HepG2 (cell line): ENCODE measurements around the gene ST3GAL4. TPM values are rescaled to one million over a fixed set of nuclear protein-coding genes. Genes with fewer than 3 reads are reported as not detected.
"Not testable (repeated sequence)": the region's sequence is repeated elsewhere in the genome, so short reads cannot be mapped to it uniquely, and the experiment has no call there.

ENCODE experiments used
- ATAC-seq: fragments of 200-7000 bp; cut with Tn5 transposase; 3 replicates; pipeline ENCODE4 v1.9.1; 2020; ENCODE audit warnings: mild to moderate bottlenecking, moderate library complexity
- BruUV-seq: library from RNA; stranded (reverse); fragments of 400-500 nt; replicated peaks from 2 replicates; lab custom pipeline; 2021; lab: Mats Ljungman, UMichigan
- CTCF ChIA-PET: fragments of 300-600 bp; formaldehyde crosslinking; extraction: SDS; loops from one replicate; lab custom pipeline; 2021; ENCODE audit warnings: low total read pairs, inconsistent platforms, low intra/inter-chr PET ratio; lab: Yijun Ruan, JAX
- POLR2A ChIA-PET: fragments of 350-600 bp; sonication (Branson Sonifier 250); formaldehyde crosslinking; loops from one replicate; lab custom pipeline; 2020; ENCODE audit warnings: antibody characterized with exemption, inconsistent platforms; lab: Yijun Ruan, JAX
- DNase-seq: peaks from one replicate; pipeline ENCODE4 v3.0.0-alpha.2; 2015; ENCODE audit warnings: low spot score
- FAIRE-seq: peaks from 3 replicates; lab custom pipeline; 2011; peaks lifted over from hg19 to GRCh38; lab: Jason Lieb, UNC
- H2AFZ ChIP-seq: one replicate; pipeline ENCODE4 v1.6.1; 2011; ENCODE audit warnings: low read length, inconsistent platforms
- H3K27ac ChIP-seq: fragments of 300-600 bp; 3 replicates; pipeline ENCODE4 v1.8.0; 2011; ENCODE audit warnings: mixed run types, mild to moderate bottlenecking, mixed read lengths, low read length, inconsistent platforms; ENCODE audit not compliant: insufficient read depth; ENCODE audit errors: extremely low read length
- H3K27me3 ChIP-seq, 2 experiments: fragments of 200-600 bp in 1 of 2; 2 replicates in 1 of 2; 3 replicates in 1 of 2; pipeline versions ENCODE4 v1.6.0 to v1.8.0; 2011; ENCODE audit warnings: low read length in 2 of 2, mild to moderate bottlenecking in 2 of 2, moderate library complexity in 2 of 2, inconsistent platforms in 1 of 2; ENCODE audit not compliant: insufficient read depth in 2 of 2, control insufficient read depth in 1 of 2
- H3K36me3 ChIP-seq, 2 experiments: fragments of 200-600 bp in 1 of 2; replicated peaks in 1 of 2; 2 replicates in 1 of 2; 3 replicates in 1 of 2; pipeline versions ENCODE4 v1.5.1 to v1.8.0; 2011; ENCODE audit warnings: low read length in 2 of 2, inconsistent platforms in 1 of 2; ENCODE audit not compliant: insufficient read depth in 2 of 2, control insufficient read depth in 1 of 2
- H3K4me1 ChIP-seq: 2 replicates; pipeline ENCODE4 v1.5.1; 2012; ENCODE audit warnings: low read length, inconsistent platforms; ENCODE audit not compliant: insufficient read depth
- H3K4me2 ChIP-seq: 2 replicates; pipeline ENCODE4 v1.6.0; 2011; ENCODE audit warnings: low read depth, low read length, inconsistent platforms
- H3K4me3 ChIP-seq, 3 experiments: fragments of 200-600 bp in 1 of 3; sonication (generic), shearing (Covaris generic) in 1 of 3; replicated peaks in 1 of 3; 2 replicates each; pipeline ENCODE4 v1.5.1; 2011 to 2016; ENCODE audit warnings: low read length in 3 of 3, inconsistent platforms in 2 of 3, low read depth in 2 of 3, mild to moderate bottlenecking in 2 of 3, control low read depth in 1 of 3, mixed read lengths in 1 of 3; ENCODE audit not compliant: insufficient read depth in 1 of 3
- H3K79me2 ChIP-seq: one replicate; pipeline ENCODE4 v1.6.1; 2011; ENCODE audit warnings: low read length, inconsistent platforms; ENCODE audit not compliant: insufficient read depth
- H3K9ac ChIP-seq: 2 replicates; pipeline ENCODE4 v1.6.0; 2011; ENCODE audit warnings: mild to moderate bottlenecking, low read depth, low read length, inconsistent platforms; ENCODE audit not compliant: insufficient read depth
- H3K9me3 ChIP-seq: 2 replicates; pipeline ENCODE4 v1.5.1; 2012; ENCODE audit warnings: mild to moderate bottlenecking, low read length
- H4K20me1 ChIP-seq: 2 replicates; pipeline ENCODE4 v1.6.0; 2011; ENCODE audit warnings: inconsistent platforms, mild to moderate bottlenecking, low read length, moderate library complexity; ENCODE audit not compliant: insufficient read depth
- ZNF703 ChIP-seq: sonication (generic); formaldehyde crosslinking; IDR thresholded peaks from 2 replicates; pipeline ENCODE4 v1.5.1; 2020; ENCODE audit warnings: missing genetic modification reagents, mild to moderate bottlenecking, moderate library complexity, borderline replicate concordance
- ZSCAN12 ChIP-seq: sonication (generic); formaldehyde crosslinking; IDR thresholded peaks from 2 replicates; pipeline ENCODE4 v1.9.0; 2021; ENCODE audit warnings: mild to moderate bottlenecking, missing genetic modification reagents
- ZSCAN29 ChIP-seq: sonication (generic); formaldehyde crosslinking; conservative IDR thresholded peaks from 2 replicates; pipeline ENCODE4 v1.4.0; 2020; ENCODE audit warnings: mild to moderate bottlenecking, missing genetic modification reagents
- WGBS: methylation state at CpG from one replicate; pipeline ENCODE4 v1.1.6; 2017; ENCODE audit warnings: low lambda C conversion rate; 5-methylcytosine and 5-hydroxymethylcytosine counted together
- in situ Hi-C: cut with HindIII; loops from 2 replicates; pipeline ENCODE4 v1.10.0; 2017; ENCODE audit warnings: low pct_unique_long_range_greater_than_20kb; ENCODE audit not compliant: extremely low pct_ligation_motif_present
- intact Hi-C: fragments of 100-400 bp; cut with micrococcal nuclease; formaldehyde crosslinking; loops from one replicate; pipeline ENCODE4 v1.10.0; 2022; ENCODE audit not compliant: unreplicated experiment
- polyA plus RNA-seq, 8 experiments: library from polyadenylated mRNA; depleted of rRNA in 3 of 8; stranded (reverse) in 7 of 8; unstranded in 1 of 8; fragments of >200 nt; fragmentation: Illumina TruSeq in 4 of 8; extraction: Trizol in 4 of 8; gene quantifications; 2 replicates each; pipeline versions ENCODE4 v1.2.1 to v1.2.3, GENCODE V29; 2011 to 2016; ENCODE audit warnings: low read depth in 4 of 8, missing spikeins in 1 of 8, mixed read lengths in 1 of 8; ENCODE audit not compliant: insufficient read depth in 1 of 8
- total RNA-seq, 5 experiments: library from RNA; depleted of rRNA; stranded (reverse); fragments of >200 nt; fragmentation: Illumina TruSeq; extraction: Trizol; gene quantifications; 2 replicates each; pipeline ENCODE4 v1.2.3, GENCODE V29; 2016; ENCODE audit warnings: low read depth in 1 of 5
- TF ChIP-seq, protein P1 (sequence below): sonication (generic); formaldehyde crosslinking; conservative IDR thresholded peaks from 2 replicates; pipeline ENCODE4 v1.4.0; 2020; ENCODE audit warnings: missing genetic modification reagents

ST3GAL4 gene
- total and polyA plus RNA-seq, 2 of the 13 experiments (the other 11 are each of a cell fraction or from before 2014, with no cell fraction given), result 9.1 to 13.3 TPM

DNA sequence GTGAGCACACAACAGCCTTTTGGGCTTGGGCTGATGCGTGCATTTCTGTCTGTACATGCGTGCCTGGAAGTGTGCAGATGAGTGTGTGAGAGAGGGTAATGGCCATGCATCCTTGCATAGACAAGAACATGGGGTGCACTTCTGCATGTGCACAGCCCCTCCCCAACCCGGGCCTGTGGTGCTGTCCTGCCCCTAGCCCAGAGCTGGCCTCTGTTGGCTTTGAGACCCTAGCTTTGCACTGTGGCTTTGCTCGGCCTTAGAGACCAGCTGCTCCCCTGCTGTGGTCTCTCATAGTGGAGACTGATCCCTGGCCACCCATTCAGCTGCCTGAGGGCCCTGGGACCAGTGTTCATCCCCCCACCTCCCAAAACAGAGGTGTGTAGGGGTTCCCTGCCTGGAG lies 25.4 kb downstream of the ST3GAL4 start (continued):
- TF ChIP-seq, protein P1, sequence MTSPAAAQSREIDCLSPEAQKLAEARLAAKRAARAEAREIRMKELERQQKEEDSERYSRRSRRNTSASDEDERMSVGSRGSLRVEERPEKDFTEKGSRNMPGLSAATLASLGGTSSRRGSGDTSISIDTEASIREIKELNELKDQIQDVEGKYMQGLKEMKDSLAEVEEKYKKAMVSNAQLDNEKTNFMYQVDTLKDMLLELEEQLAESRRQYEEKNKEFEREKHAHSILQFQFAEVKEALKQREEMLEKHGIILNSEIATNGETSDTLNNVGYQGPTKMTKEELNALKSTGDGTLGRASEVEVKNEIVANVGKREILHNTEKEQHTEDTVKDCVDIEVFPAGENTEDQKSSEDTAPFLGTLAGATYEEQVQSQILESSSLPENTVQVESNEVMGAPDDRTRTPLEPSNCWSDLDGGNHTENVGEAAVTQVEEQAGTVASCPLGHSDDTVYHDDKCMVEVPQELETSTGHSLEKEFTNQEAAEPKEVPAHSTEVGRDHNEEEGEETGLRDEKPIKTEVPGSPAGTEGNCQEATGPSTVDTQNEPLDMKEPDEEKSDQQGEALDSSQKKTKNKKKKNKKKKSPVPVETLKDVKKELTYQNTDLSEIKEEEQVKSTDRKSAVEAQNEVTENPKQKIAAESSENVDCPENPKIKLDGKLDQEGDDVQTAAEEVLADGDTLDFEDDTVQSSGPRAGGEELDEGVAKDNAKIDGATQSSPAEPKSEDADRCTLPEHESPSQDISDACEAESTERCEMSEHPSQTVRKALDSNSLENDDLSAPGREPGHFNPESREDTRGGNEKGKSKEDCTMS (CRISPR knock-in tag), result no peak
- TF ChIP-seq ZNF703 (no peak), ZSCAN29 (no peak), ZSCAN12 (no peak)

GRCh38 chr11:126381960-126382359 lies 26.5 kb downstream of the ST3GAL4 start:
- H3K27ac ChIP-seq, H3K79me2 ChIP-seq, H3K9me3 ChIP-seq, H3K4me2 ChIP-seq, H2AFZ ChIP-seq, intact Hi-C loops, CTCF ChIA-PET, H3K9ac ChIP-seq, H3K4me3 ChIP-seq, ATAC-seq, H3K4me1 ChIP-seq, POLR2A ChIA-PET, H3K27me3 ChIP-seq, DNase-seq, FAIRE-seq, H4K20me1 ChIP-seq, in situ Hi-C loops, BruUV-seq, H3K36me3 ChIP-seq: not testable (repeated sequence)
- 100% methylated on average over 3 of the region's 10 CpGs for WGBS

DNA sequence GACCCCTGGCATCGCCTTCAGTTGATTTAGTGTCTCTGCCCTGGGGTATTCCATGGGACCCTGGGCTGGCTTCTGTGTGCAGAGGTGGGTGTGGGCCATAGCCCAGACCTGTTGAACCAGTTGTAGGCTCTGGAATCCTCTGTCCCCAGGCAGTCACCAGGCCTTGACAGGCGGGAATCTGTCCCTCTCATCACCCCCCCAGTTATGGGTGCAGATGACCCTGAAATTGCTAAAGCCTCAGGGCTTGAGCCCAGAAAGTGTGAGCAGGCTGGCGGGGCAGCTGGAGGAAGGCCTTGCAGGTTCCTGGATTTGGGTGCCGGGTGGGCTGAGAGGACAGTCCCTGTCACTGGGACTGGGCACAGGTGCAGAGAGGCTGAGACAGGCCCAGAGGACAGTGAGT lies 27.2 kb downstream of the ST3GAL4 start:
- H3K79me2 ChIP-seq, H3K9ac ChIP-seq, H3K27me3 ChIP-seq, H3K4me1 ChIP-seq, in situ Hi-C loops, intact Hi-C loops, POLR2A ChIA-PET, H3K4me3 ChIP-seq, H3K9me3 ChIP-seq, DNase-seq, ATAC-seq, H3K36me3 ChIP-seq, H4K20me1 ChIP-seq, FAIRE-seq, BruUV-seq, CTCF ChIA-PET, H2AFZ ChIP-seq, H3K27ac ChIP-seq, H3K4me2 ChIP-seq: not testable (repeated sequence)
- WGBS, result no CpG with 5 or more reads among the region's 4 CpGs
